Measurements from ENCODE around the gene ADTRP. TPM values are rescaled to one million over a fixed set of nuclear protein-coding genes. Genes with fewer than 3 reads are reported as not detected.

The ADTRP gene
- polyA plus RNA-seq, 2 donors, result 0.31 to 0.35 TPM

DNA sequence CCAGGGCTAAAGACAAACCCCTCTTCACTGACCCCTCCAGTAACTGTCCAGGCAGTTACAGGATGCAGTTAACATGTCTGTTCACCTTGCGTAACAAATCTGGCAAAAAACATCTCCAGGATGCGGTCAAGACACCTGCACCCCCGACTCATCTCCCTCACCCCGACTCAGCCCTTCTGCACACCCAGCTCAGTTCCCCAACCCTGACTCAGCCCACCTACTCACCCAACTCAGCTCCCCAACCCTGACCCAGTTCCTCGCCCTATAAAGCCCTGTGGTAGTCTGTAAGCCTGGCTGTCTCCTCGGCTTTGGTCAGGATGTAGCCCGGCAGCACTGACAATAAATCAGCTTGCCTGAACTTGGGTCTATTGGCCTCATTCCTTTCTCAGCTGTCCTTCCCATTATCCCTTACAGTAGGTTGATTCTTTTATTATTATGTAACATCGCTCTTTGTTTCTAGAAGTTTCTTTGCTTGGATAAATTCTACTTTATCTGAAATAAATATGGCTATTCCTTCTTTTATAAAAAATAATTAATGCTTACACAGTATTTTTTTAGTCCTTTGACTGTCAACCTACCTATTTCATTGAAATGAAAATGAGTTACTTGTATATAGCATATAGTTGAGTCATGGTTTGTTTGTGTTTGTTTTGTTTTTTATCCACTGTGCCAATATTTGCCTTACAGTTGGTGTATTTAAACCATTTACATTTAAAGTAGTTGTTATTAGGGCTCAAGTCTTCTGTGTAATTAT is 12.9 kb upstream of the ADTRP start:
- Histone ChIP-seq H3K27ac (ENCODE audit: low read depth in 2 of 2, low read length in 1 of 2) (no peak overlapping the region), H3K9me3 (ENCODE audit: control insufficient read depth in 2 of 2, insufficient read depth in 1 of 2, low read depth in 1 of 2, low read length in 1 of 2) (no peaks in the 10 kb centered on the region), H3K27me3 (ENCODE audit: control insufficient read depth in 1 of 2, insufficient read depth in 2 of 2, low read length in 2 of 2) (no peaks in the 10 kb centered on the region), H3K4me3 (ENCODE audit: low read depth in 1 of 2, low read length in 2 of 2) (no peak overlapping the region), H3K4me1 (ENCODE audit: control insufficient read depth in 2 of 2, insufficient read depth in 2 of 2, low read length in 1 of 2) (no peaks in the 10 kb centered on the region), H3K36me3 (ENCODE audit: control insufficient read depth in 2 of 2, insufficient read depth in 2 of 2, low read length in 1 of 2) (no peaks in the 10 kb centered on the region)
- WGBS, 2 donors, result 78 to 87% methylated on average over 8 of the region's 8 CpGs

GRCh38 chr6:11789744-11790143 is 11.1 kb upstream of the ADTRP start:
- H3K4me1 ChIP-seq (ENCODE audit: control insufficient read depth in 2 of 2, insufficient read depth in 2 of 2, low read length in 1 of 2), result no peaks in the 10 kb centered on the region
- H3K27ac ChIP-seq (ENCODE audit: low read depth in 2 of 2, low read length in 1 of 2), result no peak overlapping the region
- H3K36me3 ChIP-seq (ENCODE audit: control insufficient read depth in 2 of 2, insufficient read depth in 2 of 2, low read length in 1 of 2), result no peaks in the 10 kb centered on the region
- H3K4me3 ChIP-seq (ENCODE audit: low read depth in 1 of 2, low read length in 2 of 2), result no peak overlapping the region
- no peaks in the 10 kb centered on the region for H3K27me3 ChIP-seq (ENCODE audit: control insufficient read depth in 1 of 2, insufficient read depth in 2 of 2, low read length in 2 of 2)
- 96 to 98% methylated on average over 5 of the region's 5 CpGs for WGBS, 2 donors
- H3K9me3 ChIP-seq (ENCODE audit: control insufficient read depth in 2 of 2, insufficient read depth in 1 of 2, low read depth in 1 of 2, low read length in 1 of 2), result no peaks in the 10 kb centered on the region

- H3K4me1 ChIP-seq (ENCODE audit: control insufficient read depth in 2 of 2, insufficient read depth in 2 of 2, low read length in 1 of 2), result no peaks in the 10 kb centered on the region
- WGBS, 2 donors, result 84 to 85% methylated on average over 4 of the region's 4 CpGs
- no peaks in the 10 kb centered on the region for H3K36me3 ChIP-seq (ENCODE audit: control insufficient read depth in 2 of 2, insufficient read depth in 2 of 2, low read length in 1 of 2)
- no peaks in the 10 kb centered on the region for H3K27me3 ChIP-seq (ENCODE audit: control insufficient read depth in 1 of 2, insufficient read depth in 2 of 2, low read length in 2 of 2)
- no peak overlapping the region for H3K4me3 ChIP-seq (ENCODE audit: low read depth in 1 of 2, low read length in 2 of 2)
- no peaks in the 10 kb centered on the region for H3K9me3 ChIP-seq (ENCODE audit: control insufficient read depth in 2 of 2, insufficient read depth in 1 of 2, low read depth in 1 of 2, low read length in 1 of 2)
- H3K27ac ChIP-seq (ENCODE audit: low read depth in 2 of 2, low read length in 1 of 2), result no peak overlapping the region
These were observed 9.4 kb upstream of the ADTRP start for GRCh38 chr6:11788043-11788442.

DNA sequence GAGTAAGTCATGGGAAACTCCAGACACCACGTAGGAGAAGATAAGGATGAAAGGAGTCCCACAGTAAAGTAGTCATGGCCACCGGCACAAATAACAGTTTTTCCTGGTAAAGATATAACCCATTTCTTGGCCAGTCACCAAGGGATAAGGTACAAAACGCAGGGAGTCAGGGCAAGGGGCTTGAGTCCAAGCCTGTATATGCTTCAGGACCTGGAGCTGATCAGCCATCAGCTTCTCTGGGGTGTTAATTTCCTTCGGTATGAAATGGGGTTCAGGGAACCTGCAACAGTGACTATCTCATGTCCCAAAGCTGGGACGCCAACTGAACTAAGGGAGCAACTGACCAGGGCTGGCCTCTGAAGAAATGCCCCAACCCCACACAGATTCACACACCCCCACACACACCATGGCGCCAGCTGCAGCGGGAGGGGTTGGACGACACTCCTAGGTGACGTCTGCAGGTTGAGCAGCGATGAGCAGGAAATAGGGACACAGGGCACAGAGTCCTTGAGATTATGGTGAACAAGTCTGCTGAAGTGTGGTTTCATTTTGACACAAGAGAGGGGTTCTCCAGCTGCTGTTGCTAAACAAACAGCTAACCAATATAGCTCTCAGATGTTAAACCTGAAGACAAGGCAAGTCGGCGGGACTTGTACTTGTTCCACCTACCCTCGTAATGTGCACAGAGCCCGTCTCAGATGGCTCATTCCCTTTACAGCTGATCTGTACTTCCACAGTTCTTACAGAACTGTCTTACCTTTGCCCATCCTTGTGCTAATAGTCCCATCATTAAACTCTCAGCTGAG is 7.4 kb upstream of the ADTRP start:
- H3K4me1 ChIP-seq (ENCODE audit: control insufficient read depth in 2 of 2, insufficient read depth in 2 of 2, low read length in 1 of 2), result no peaks in the 10 kb centered on the region
- 55 to 65% methylated on average over 14 of the region's 14 CpGs for WGBS, 2 donors
- no peaks in the 10 kb centered on the region for H3K27me3 ChIP-seq (ENCODE audit: control insufficient read depth in 1 of 2, insufficient read depth in 2 of 2, low read length in 2 of 2)
- no peak overlapping the region for H3K4me3 ChIP-seq (ENCODE audit: low read depth in 1 of 2, low read length in 2 of 2)
- H3K27ac ChIP-seq (ENCODE audit: low read depth in 2 of 2, low read length in 1 of 2), result no peak overlapping the region
- no peaks in the 10 kb centered on the region for H3K36me3 ChIP-seq (ENCODE audit: control insufficient read depth in 2 of 2, insufficient read depth in 2 of 2, low read length in 1 of 2)
- H3K9me3 ChIP-seq (ENCODE audit: control insufficient read depth in 2 of 2, insufficient read depth in 1 of 2, low read depth in 1 of 2, low read length in 1 of 2), result no peaks in the 10 kb centered on the region

DNA sequence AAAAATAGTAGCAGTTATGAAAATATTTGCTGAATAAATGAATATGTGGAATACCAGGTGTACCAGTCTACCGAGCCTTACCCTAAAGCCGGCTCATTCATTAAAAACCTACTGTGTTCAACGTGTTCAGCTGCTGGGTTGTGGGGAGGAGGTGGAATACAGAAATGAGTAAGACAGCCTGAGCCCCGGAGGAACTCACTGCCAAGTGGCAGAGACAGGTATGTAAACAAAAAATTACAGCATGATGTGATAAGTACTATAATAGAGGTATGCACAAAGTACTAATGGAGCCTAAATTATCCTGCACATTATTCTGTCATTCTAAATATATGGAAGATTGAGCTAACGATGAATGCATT is 6.8 kb upstream of the ADTRP start:
- Histone ChIP-seq H3K4me1 (ENCODE audit: control insufficient read depth in 2 of 2, insufficient read depth in 2 of 2, low read length in 1 of 2) (no peaks in the 10 kb centered on the region), H3K36me3 (ENCODE audit: control insufficient read depth in 2 of 2, insufficient read depth in 2 of 2, low read length in 1 of 2) (no peaks in the 10 kb centered on the region), H3K27me3 (ENCODE audit: control insufficient read depth in 1 of 2, insufficient read depth in 2 of 2, low read length in 2 of 2) (no peaks in the 10 kb centered on the region), H3K9me3 (ENCODE audit: control insufficient read depth in 2 of 2, insufficient read depth in 1 of 2, low read depth in 1 of 2, low read length in 1 of 2) (no peaks in the 10 kb centered on the region), H3K27ac (ENCODE audit: low read depth in 2 of 2, low read length in 1 of 2) (no peak overlapping the region), H3K4me3 (ENCODE audit: low read depth in 1 of 2, low read length in 2 of 2) (no peak overlapping the region)
- WGBS, 2 donors, result 30 to 41% methylated on average over 5 of the region's 5 CpGs

- Histone ChIP-seq H3K4me1 (ENCODE audit: control insufficient read depth in 2 of 2, insufficient read depth in 2 of 2, low read length in 1 of 2) (no peaks in the 10 kb centered on the region), H3K27ac (ENCODE audit: low read depth in 2 of 2, low read length in 1 of 2) (no peak overlapping the region), H3K4me3 (ENCODE audit: low read depth in 1 of 2, low read length in 2 of 2) (no peak overlapping the region), H3K9me3 (ENCODE audit: control insufficient read depth in 2 of 2, insufficient read depth in 1 of 2, low read depth in 1 of 2, low read length in 1 of 2) (no peaks in the 10 kb centered on the region), H3K27me3 (ENCODE audit: control insufficient read depth in 1 of 2, insufficient read depth in 2 of 2, low read length in 2 of 2) (no peaks in the 10 kb centered on the region), H3K36me3 (ENCODE audit: control insufficient read depth in 2 of 2, insufficient read depth in 2 of 2, low read length in 1 of 2) (no peaks in the 10 kb centered on the region)
- 75% methylated on average over 7 of the region's 7 CpGs for WGBS, 2 donors
These were observed 5.7 kb upstream of the ADTRP start for GRCh38 chr6:11784341-11784740.

DNA sequence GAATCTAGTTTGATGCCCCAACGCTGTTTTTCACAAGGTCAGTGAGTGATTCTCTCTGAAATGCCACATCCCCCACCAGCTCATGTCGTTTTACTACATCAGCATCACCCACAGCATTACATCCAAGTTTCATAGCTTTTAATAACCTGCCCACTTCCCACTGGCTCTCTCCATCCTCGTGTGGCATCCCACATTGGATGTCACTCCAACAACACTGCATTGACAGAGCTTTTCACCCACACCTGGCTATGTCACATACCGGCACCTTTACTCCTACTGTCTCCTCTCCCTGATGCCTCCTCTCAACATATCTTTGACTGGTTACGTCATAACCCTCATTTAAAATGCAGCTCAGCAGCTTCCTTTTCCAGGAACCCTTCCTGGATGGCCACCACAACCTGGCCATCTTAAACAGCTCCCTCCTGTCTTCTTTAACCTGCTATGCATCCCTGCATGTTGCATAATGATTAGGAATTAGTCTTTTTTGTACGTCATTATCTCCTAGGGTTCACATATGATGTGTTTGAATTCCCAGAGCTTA is 5.0 kb upstream of the ADTRP start:
- H3K9me3 ChIP-seq (ENCODE audit: control insufficient read depth in 2 of 2, insufficient read depth in 1 of 2, low read depth in 1 of 2, low read length in 1 of 2), result no peaks in the 10 kb centered on the region
- 85 to 87% methylated on average over 6 of the region's 6 CpGs for WGBS, 2 donors
- H3K4me1 ChIP-seq (ENCODE audit: control insufficient read depth in 2 of 2, insufficient read depth in 2 of 2, low read length in 1 of 2), result no peaks in the 10 kb centered on the region
- H3K27me3 ChIP-seq (ENCODE audit: control insufficient read depth in 1 of 2, insufficient read depth in 2 of 2, low read length in 2 of 2), result no peaks in the 10 kb centered on the region
- H3K4me3 ChIP-seq (ENCODE audit: low read depth in 1 of 2, low read length in 2 of 2), result no peak overlapping the region
- no peak overlapping the region for H3K27ac ChIP-seq (ENCODE audit: low read depth in 2 of 2, low read length in 1 of 2)
- H3K36me3 ChIP-seq (ENCODE audit: control insufficient read depth in 2 of 2, insufficient read depth in 2 of 2, low read length in 1 of 2), result no peaks in the 10 kb centered on the region

DNA sequence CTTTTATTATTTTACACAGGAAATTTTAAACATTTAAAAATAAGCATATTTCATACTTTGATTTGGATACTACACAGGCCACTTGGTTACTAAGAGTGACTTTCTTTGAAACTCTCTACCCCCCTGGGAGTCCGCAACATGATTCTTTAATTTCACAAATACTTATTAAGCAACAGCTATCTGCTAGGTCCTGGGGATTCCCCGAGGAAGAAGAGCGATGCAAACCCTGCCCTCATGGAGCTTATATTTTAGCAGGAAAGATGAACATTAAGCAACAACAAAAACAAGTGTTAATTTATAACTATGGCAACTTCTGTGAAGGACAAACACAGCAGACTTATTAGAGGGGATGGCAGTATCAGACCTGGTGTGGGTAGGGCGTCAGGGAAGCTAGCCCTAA is 3.9 kb upstream of the ADTRP start:
- WGBS, 2 donors, result 82 to 97% methylated on average over 4 of the region's 4 CpGs
- no peak overlapping the region for H3K27ac ChIP-seq (ENCODE audit: low read depth in 2 of 2, low read length in 1 of 2)
- H3K9me3 ChIP-seq (ENCODE audit: control insufficient read depth in 2 of 2, insufficient read depth in 1 of 2, low read depth in 1 of 2, low read length in 1 of 2), result no peaks in the 10 kb centered on the region
- H3K36me3 ChIP-seq (ENCODE audit: control insufficient read depth in 2 of 2, insufficient read depth in 2 of 2, low read length in 1 of 2), result no peaks in the 10 kb centered on the region
- no peaks in the 10 kb centered on the region for H3K27me3 ChIP-seq (ENCODE audit: control insufficient read depth in 1 of 2, insufficient read depth in 2 of 2, low read length in 2 of 2)
- H3K4me3 ChIP-seq (ENCODE audit: low read depth in 1 of 2, low read length in 2 of 2), result no peak overlapping the region
- no peaks in the 10 kb centered on the region for H3K4me1 ChIP-seq (ENCODE audit: control insufficient read depth in 2 of 2, insufficient read depth in 2 of 2, low read length in 1 of 2)

DNA sequence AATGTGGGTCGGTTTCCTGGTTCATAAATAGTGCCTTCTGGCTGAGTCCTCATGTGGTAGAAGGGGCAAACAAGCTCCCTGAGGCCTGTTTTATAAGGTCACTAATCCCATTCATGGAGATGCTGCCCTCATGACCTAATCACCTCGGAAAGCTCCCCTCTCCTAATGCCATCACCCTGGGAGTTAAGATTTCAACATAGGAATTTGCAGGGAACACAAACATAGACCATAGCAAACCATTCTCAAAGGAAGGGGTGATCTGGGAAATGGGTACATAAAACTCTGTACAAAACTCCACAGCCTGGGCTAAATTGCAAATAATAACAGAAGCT is 1.5 kb upstream of the ADTRP start:
- Histone ChIP-seq H3K36me3 (ENCODE audit: control insufficient read depth in 2 of 2, insufficient read depth in 2 of 2, low read length in 1 of 2) (no peaks in the 10 kb centered on the region), H3K9me3 (ENCODE audit: control insufficient read depth in 2 of 2, insufficient read depth in 1 of 2, low read depth in 1 of 2, low read length in 1 of 2) (no peaks in the 10 kb centered on the region), H3K27ac (ENCODE audit: low read depth in 2 of 2, low read length in 1 of 2) (no peak overlapping the region), H3K4me1 (ENCODE audit: control insufficient read depth in 2 of 2, insufficient read depth in 2 of 2, low read length in 1 of 2) (no peaks in the 10 kb centered on the region), H3K27me3 (ENCODE audit: control insufficient read depth in 1 of 2, insufficient read depth in 2 of 2, low read length in 2 of 2) (no peaks in the 10 kb centered on the region), H3K4me3 (ENCODE audit: low read depth in 1 of 2, low read length in 2 of 2) (no peak overlapping the region)
- 63 to 76% methylated on average over 2 of the region's 2 CpGs for WGBS, 2 donors

Data from esophagus (tissue), 2 donors.